ENCODE measurements around the gene CLTCL1.
"Not testable (repeated sequence)": the region's sequence is repeated elsewhere in the genome, so short reads cannot be mapped to it uniquely, and the experiment has no call there.

The CLTCL1 gene

DNA sequence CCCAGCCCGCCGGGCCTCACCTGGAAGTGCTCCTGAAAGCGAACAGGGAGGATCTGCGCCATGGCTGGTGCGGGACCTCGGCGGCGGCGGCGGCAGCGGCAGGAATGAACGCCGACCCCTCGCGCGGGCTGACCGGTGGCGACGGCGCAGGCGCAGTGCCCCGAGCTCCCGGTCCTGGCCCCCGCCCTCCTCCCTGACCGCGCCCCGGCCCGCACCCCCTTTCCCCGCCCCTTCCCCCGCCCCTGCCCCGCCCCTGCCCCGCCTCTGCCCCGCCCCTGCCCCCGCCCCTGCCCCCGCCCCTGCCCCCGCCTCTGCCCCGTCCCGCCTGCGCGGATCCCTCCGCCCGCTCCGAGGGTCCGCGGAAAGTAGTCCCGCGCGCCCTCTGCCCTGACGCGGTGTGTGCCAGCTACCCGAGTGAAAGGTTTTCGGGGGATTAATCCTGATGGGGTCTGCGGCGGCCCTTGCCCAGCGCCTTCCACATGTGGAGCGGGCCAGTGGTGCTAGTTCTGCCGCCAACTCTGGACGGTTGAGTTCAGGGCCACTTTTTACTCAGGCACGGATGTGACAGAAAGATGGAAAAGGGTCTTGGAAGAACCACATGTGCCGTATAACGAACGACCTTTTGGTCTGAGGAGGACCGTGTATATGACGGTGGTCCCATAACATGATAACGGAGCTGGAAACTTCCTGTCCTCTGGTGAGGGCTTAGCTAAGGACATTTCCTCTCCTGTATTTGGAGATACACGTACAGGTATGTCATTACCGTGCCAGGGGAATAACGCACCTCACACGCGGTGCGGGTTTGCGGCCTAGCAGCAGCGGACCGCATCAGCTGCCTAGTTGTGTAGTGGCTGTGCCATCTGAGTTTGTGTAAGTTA, at the start of gene CLTCL1:
CLTCL1 (minus strand) TSS at position 140 of the 878 bp plus-strand sequence; CDS start at position 62, 78 bp downstream.
- no peak for DNase-seq

DNA sequence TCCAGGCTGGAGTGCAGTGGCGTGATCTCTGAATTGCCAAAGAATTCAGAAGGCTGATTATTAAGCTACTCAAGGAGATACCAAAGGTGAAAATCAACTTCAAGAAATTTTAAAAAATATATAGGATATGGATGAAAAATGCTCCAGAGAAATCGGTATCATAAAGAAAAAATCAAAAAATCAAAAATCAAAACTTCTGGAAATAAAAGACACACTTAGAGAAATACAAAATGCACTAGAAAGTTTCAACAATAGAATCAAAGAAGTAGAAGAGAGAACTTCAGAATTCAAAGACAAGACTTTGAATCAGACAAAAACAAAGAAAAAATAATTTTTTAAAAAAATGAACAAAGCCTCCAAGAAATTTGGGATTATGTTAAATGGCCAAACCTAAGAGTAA, 45.6 kb upstream of the CLTCL1 start:
- DNase-seq = no peak

DNA sequence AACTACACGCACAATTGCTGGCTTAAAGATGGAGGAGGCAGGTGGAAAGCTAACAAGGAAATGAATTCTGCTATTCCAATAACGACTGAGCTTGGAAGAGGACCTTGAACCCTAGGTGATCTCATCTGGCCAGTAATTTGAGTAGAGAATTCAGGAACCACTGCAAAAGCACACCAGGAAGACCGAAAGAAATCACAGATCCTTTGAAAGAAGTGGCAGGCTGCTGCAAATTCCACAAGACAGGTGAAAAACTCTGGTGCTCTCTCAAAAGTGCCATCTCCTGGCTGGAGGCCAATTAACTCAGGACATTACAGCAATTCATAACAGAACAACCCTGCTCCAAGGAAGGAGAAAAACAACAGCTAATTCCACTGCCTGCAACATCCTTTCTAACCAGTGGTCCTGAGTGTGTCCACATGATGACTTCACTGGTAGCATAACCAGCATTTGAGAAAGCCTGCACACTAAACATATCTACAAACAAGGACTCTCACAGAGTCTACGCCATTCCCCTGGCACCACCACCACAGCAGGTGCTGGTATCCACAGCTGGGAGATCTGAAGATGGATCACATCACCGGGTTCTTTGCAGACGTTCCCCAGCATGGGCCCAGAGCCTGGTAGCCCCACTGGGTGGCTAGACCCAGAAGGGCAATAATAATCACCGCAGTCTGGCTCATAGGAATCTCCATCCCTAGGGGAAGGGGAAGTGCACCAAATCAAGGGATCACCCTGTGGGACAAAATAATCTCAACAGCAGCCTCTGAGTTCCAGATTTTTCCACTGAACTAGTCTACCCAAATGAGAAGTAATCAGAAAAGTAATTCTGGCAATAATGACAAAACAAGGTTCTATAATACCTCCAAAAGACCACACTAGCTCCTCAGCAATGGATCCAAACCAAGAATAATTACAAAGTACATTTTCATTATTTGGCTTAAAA, 44.9 kb upstream of the CLTCL1 start:
- no peak for DNase-seq

DNA sequence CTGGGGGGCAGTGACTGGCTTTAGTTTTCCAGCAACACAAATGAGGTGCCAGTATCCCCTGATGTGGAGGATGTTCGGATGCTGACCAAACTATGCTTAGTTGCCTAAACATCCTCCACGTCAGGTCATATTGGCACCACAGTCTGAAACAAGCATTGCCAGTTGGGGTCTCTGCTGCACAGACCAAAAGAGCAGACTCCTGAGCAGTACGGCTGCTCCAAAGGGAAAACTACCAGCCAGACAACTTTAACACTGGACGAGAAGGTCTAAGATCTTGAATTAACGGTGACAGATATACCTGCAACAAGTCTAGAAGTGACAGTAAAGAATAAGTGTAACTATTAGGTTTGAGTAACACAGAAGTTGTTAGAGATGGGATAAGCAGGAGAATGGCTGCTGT, 40.5 kb upstream of the CLTCL1 start:
- no peak for DNase-seq

DNA sequence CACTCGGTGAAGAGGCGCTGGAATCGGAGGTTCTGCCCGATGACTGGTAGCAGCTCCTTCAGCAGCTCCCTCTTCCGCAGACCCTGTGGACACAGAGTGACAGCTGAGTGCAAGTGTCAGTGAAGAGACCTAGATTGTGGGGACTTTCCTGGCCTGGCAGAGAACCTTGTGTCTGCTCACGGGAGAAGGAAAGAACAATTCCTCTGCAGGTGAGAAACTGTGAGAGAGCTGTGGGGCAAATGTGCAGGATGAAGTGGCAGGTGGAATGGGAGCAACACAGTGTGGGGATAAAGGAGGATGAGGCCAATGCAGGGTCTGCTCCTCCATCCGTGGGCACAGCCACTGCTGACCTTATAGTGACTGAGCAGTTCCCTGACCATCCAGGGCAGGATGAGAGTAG, 40.0 kb upstream of the CLTCL1 start:
- DNase-seq = no peak

DNA sequence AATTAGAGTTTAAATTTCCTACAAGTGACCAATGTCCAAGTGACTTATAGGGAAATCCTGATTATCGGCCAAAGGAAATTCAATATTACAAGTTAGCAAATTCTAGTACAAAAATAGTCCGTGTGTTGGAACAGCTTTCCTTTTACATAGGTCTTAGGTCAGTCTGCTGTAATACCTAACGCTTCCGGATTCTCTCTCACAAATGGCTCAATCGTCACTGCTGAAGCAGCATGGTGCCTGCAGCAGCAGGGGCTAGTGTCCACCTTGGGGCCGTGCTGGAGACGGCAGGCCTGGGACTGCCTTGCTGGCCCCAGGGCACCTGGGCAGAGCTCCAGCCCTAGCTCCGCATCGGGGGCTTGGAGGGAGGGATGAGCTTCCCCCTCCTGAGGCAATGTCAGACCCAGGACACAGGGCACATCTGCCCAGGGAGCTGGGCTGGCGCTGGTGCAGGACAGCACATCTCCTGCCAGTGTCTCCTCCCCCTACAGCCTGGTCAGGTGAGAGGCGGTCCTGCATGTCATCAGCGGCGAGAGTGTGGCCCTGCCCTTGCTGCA, 39.4 kb upstream of the CLTCL1 start:
- no peak for DNase-seq

DNA sequence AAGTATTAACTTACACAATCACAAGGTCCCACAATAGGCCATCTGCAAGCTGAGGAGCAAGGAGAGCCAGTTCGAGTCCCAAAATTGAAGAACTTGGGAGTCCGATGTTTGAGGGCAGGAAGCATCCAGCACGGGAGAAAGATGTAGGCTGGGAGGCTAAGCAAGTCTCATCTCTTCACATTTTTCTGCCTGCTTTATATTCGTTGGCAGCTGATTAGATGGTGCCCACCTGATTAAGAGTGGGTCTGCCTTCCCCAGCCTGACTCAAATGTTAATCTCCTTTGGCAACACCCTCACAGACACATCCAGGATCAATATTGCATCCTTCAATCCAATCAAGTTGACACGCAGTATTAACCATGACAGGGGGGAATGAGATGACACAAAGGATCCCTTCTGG, 38.7 kb upstream of the CLTCL1 start:
- not testable (repeated sequence) for DNase-seq

DNA sequence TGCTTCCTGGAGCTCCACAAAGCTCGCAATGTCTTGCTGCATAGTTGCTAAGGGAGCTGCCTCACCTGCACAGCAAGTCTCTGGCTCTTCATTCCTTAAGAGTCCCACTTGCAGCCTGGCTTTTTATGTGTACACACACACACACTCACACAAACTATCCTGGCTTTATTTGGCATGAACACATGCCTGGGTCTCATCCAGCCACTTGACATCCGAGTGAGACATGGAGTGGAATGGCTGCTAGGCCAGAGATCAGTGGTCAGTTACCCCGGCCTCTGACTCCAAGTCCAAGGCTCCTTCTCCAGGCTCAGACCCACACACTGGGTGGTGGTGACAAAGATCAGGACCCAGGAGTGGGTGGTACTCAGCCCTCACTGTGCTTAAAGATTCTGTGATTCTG, 37.9 kb upstream of the CLTCL1 start:
- DNase-seq = no peak

DNA sequence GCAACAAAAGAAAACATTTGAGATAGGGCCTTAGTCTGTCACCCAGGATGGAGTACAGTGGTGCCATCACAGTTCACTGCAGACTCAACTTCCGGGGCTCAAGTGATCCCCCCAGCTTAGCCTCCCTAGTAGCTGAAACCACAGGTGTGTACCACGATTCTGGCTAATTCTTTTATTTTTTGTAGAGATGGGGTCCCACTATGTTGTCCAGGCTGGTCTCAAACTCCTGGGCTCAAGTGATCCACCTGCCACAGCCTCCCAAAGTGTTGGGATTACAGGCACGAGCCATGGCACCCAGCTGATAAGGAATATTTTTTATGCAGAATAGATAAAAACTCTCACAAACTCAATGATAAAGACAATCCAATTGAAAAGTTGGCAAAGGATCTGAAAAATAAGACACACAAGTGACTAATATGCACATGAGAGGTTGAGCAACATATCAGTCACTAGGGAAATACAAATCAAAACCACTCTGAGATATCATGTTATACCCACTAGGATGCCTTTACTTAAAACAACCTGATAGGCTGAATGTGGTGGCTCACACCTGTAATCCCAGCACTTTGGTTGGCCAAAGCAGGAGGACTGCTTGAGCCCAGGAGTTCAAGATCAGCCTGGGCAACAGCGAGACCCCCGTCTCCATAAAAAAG, 33.9 kb upstream of the CLTCL1 start:
- no peak for DNase-seq

DNA sequence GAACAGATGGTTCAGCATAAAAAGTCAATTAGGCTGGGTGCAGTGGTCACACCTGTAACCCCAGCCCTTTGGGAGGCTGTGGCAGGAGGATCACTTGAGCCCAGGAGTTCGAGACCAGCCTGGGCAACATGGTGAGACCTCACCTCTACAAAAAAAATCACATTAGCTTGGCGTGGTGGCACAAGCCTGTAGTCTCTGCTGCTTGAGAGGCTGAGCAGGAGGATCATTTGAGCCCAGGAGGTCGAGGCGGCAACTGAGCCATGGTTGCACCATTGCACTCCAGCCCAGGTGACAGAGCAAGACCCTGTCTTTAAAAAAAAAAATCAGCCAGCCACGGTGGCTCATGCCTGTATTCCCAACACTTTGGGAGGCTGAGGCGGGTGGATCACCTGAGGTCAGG, 31.9 kb upstream of the CLTCL1 start:
- not testable (repeated sequence) for DNase-seq

DNA sequence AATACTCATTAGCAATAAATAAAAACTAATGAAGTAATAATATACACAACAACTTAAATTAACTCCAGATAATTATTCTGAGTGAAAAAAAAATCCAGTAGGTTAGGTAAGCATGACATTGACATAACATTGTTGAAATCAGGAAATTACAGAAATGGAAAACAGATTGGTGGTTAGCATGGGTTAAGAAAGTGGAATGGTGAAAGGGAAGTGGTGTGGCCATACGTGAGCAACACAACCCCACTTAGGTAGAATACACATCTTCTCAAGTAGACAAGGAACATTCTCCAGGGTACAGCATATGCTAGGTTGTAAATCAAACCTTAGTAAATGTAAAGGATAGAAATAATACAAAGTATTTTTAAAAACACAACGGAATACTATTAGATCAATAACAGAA, 30.2 kb upstream of the CLTCL1 start:
- no peak for DNase-seq

DNA sequence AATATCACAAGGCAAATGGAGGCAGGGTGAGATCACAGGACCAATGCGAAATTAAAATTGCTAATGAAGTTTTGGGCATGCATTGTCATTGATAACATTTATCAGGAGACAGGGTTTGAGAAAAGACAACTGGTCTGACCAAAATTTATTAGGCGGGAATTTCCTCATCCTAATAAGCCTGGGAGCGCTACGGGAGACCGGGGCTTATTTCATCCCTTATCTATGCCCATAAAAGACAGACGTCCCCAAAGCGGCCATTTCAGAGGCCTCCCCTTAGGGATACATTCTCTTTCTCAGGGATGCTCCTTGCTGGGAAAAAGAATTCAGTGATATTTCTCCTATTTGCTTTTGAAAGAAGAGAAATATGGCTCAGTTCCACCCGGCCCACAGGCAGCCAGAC, 28.6 kb upstream of the CLTCL1 start:
- DNase-seq = not testable (repeated sequence)

DNA sequence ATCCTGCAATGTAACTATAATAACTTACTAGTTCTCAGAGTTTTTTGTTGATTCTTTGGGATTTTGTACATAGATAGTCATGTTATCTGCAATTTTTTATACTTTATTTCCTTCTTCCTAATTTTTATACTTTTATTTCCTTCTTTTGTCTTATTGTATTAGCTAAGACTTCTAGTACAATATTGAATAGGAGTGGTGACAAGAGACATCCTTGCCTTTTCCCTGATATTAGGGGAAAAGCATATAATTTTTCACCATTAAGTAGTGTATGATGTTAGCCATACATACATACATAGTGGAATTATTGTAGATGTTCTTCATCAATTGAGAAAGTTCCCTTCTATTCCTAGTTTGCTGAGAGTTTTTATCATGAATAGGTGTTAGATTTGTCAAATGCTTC, 27.8 kb upstream of the CLTCL1 start:
- DNase-seq = no peak

DNA sequence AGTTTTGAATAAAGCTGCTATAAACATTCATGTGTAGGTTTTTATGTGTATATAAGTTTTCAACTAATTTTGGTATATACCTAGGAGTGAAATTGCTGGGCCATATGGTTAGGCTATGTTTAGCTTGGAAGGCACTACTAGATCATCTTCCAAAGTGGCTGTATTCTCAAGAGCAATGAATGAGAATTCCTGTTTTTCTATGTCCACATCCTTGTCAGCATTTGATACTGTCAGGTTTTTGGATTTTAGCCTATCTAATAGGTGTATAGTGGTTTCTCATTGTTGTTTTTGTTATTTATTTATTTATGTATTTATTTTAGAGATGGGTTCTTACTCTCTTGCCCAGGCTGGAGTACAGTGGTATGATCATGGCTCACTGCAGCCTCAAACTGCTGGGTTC, 26.3 kb upstream of the CLTCL1 start:
- no peak for DNase-seq

DNA sequence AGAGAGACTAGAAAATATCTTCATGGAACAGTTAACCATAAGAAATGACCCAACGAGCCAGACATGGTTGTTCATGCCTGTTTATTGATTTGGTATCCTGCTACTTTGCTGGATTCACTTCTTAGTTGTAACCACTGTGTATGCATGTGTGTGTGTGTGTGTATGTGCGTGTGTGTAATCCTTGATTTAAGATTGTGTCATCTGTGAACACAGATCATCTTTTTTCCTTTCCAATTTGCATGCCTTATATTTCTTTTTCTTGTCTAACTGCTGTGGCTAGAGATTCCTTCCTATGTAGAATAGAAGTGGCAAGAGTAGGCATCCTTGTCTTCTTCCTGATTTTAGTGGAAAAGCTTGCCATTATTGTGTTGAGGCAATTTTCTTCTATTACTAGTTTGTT, 16.4 kb upstream of the CLTCL1 start:
- DNase-seq = no peak

DNA sequence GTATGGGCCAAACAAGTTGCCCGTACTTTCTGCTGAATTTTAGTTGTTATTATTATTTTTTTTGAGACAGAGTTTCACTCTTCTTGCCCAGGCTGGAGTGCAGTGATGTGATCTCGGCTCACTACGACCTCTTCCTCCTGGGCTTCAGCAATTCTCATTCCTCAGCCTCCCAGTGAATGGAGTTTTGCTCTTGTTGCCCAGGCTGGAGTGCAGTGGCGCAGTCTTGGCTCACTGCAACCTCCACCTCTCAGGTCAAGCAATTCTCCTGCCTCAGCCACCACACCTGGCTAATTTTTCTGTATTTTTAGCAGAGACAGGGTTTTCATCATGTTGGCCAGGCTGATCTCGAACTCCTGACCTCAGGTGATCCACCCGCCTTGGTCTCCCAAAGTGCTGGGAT, 15.0 kb upstream of the CLTCL1 start:
- DNase-seq = not testable (repeated sequence)

DNA sequence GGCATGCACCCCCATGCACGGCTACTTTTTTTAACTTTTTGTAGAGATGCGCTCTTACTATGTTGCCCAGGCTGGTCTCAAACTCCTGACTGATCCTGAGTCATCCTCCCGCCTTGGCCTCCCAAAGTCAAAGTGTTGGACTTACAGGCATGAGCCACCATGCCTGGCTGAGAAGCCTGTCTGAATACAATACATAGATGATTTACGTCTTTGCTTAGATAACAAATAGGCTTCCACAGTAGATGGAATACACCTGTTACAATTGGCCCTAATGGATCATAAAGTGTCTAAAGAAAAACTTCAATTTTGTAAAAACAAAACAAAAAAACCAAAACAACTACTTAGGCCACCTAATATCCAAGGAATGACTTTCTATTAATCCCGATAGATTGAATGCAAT, 13.0 kb upstream of the CLTCL1 start:
- no peak for DNase-seq

DNA sequence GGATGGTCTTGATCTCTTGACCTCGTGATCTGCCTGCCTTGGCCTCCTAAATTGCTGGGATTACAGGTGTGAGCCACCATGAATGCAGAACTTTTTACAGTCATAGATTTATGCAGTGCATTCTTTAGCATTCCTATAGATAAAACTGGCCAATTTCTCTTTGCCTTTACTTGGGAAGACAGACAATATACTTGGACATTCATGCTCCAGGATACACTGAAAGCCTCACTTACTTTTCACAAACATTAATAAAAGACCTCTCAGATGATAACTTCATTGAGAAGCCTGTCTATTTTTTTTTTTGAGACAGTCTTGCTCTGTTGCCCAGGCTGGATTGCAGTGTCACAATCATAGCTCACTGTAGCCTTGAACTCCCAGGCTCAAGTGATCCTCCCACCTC, 12.3 kb upstream of the CLTCL1 start:
- no peak for DNase-seq

DNA sequence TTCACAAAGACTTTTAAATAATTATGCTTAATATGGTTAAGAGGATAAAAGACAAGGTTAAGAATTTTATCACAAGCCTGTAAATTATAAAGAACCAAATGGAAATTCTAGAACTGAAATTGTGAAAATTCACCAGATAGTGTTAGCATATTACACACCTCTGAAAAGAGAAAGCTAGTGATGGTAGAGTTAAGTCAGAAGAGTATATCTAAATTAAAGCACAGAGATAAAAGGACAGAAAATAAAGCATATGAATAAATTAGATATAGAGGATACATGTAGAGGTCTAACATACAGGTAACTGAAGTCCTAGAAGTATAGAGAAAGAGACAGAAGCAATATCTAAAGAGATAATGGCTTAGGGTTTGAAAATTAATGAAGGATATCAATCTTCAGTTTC, 4.2 kb upstream of the CLTCL1 start:
- no peak for DNase-seq

DNA sequence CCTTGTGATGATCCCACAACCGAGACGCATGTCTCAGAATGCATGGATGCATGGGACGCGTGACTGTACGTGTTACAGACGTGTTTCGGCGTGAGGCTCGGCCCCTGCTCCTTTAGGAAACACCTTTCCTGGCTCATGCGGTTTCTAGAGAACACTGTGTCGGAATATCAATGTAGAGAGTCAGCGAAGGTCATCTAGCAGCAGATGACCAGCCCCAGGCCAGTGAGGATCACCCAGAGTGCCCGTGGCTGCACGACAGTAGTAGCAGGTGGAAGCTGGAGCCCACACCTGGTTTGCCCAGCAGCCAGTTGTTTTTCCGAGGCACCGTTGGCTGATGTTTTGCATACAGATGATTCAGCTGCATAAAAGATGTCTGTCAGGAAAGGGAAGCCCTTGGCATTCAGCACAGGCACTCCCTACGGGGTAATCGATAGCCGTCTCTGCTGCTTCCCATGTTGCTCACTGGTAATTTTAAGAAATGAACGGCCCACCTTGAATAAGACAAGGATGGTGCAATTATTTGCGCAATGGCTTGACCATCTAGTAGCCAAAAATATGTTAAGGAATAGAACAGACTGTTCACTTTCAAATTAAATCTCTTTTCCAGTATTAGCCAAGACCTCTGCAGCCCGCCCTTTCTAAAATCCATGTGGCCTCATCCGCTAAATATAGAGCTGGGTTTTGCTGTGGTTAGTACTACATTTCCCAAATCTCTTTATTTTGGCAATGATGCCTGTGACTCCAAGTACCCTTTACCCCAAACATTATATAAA, 1.1 kb upstream of the CLTCL1 start:
- no peak for DNase-seq

DNA sequence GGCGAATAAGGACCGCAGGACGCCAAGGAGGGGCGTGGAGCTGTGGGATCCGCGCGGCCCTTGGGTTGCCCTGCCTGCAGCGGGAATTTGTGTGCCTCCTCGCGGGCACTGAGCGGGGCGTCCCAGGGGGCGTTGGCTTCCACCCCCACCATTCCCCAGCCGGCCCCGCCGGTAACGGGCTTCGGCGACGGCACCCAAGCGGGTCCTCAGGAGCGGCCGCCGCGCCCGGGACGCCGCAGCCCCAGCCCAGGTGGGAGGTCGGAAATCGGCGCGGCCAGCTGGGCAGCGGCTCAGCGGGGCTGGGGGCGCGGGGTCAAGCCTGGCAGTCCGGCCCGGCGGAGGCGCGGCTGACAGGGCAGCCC, 320 bp downstream of the CLTCL1 start:
- no peak for DNase-seq
